ENCODE results near the gene HABP2.

Gene HABP2

DNA sequence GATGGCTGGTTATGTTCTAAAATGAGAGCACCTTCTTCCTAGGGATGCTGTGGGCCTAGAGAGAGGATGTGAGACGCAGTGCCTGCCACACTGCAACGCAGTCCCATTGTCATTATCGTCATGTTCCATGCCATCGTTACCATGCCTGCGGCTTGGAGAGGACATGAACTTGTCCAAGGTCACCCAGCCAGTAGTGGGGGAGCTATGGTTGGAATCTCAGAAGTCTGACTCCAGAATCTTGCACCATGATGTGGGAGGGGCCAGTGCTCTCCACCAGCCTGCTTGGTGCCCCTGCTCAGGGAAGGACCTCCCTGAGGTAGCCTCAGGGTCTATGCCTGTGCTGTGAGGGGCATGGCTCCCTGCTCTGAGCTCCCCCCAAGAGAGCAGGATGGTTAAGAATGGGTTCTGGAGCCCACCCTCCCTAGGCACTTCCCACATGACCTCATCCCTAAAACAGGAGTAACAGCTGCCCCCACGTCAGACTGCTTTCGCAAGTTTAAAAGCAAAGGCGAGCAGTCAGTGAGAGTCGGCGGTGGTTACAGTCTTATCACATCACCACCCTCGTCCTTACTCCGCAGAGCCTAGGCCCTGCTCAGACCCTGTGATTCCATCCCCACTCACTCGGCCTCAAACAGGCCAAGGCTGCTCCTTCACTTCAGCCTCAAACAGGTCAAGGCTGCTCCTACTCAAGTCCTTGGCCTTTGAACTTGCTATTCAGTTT, 50.4 kb downstream of the HABP2 start:
- H3F3A ChIP-seq (ENCODE audit: insufficient read depth) = no peaks in the 10 kb centered on the region
- H3K9me2 ChIP-seq (replicated peaks; ENCODE audit: insufficient read depth, low read length) = no peaks in the 10 kb centered on the region
- H3K4me3 ChIP-seq (ENCODE audit: insufficient read depth, low read length, poor library complexity, severe bottlenecking) = no peak overlapping the region
- no peaks in the 10 kb centered on the region for H3K79me2 ChIP-seq (ENCODE audit: insufficient read depth, low read length)
- TF ChIP-seq, protein P1, sequence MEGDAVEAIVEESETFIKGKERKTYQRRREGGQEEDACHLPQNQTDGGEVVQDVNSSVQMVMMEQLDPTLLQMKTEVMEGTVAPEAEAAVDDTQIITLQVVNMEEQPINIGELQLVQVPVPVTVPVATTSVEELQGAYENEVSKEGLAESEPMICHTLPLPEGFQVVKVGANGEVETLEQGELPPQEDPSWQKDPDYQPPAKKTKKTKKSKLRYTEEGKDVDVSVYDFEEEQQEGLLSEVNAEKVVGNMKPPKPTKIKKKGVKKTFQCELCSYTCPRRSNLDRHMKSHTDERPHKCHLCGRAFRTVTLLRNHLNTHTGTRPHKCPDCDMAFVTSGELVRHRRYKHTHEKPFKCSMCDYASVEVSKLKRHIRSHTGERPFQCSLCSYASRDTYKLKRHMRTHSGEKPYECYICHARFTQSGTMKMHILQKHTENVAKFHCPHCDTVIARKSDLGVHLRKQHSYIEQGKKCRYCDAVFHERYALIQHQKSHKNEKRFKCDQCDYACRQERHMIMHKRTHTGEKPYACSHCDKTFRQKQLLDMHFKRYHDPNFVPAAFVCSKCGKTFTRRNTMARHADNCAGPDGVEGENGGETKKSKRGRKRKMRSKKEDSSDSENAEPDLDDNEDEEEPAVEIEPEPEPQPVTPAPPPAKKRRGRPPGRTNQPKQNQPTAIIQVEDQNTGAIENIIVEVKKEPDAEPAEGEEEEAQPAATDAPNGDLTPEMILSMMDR (IDR thresholded peaks at IDR 0.05; ENCODE audit: insufficient read depth, low read length, poor library complexity, severe bottlenecking) = no peak
- H3K27me3 ChIP-seq (ENCODE audit: low read length) = no peaks in the 10 kb centered on the region
- no peak overlapping the region for H3K9ac ChIP-seq (ENCODE audit: low read length)
- no peaks in the 10 kb centered on the region for H3K36me3 ChIP-seq (ENCODE audit: low read length)
- no peak overlapping the region for H3K27ac ChIP-seq (ENCODE audit: low read depth, low read length)
- H3K4me2 ChIP-seq (ENCODE audit: low read depth, low read length, poor library complexity, severe bottlenecking) = no peak overlapping the region
- no peak overlapping the region for H2AFZ ChIP-seq (ENCODE audit: low read depth, low read length, severe bottlenecking)
- no peaks in the 10 kb centered on the region for H4K20me1 ChIP-seq (ENCODE audit: low read depth, low read length)
- H3K9me3 ChIP-seq (ENCODE audit: insufficient read depth, low read length) = no peaks in the 10 kb centered on the region

DNA sequence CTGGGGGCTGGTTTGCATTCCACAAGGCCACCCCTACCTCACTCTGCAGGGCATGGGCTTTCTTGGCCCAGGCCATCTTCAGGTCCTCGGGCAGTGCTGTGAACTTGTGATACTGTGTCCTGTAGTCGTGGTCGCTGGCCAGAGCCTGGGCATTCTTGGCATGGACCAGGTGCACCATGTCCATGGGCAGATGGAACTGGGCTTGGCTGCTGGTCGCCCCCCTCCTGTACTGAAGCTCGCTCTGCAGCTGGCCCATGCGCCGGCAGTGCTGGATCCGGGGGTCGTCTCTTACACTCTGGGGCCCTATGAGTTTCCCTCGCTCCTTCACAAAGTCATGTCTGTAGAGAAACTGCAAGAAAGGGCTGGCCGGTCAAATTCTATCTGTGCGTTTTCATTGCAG, 51.7 kb downstream of the HABP2 start:
- Histone ChIP-seq H3K79me2 (ENCODE audit: insufficient read depth, low read length) (no peaks in the 10 kb centered on the region), H3K36me3 (ENCODE audit: low read length) (no peaks in the 10 kb centered on the region), H2AFZ (ENCODE audit: low read depth, low read length, severe bottlenecking) (no peak overlapping the region), H3K27ac (ENCODE audit: low read depth, low read length) (no peak overlapping the region), H4K20me1 (ENCODE audit: low read depth, low read length) (no peaks in the 10 kb centered on the region), H3F3A (ENCODE audit: insufficient read depth) (no peaks in the 10 kb centered on the region), H3K9ac (ENCODE audit: low read length) (no peak overlapping the region), H3K27me3 (ENCODE audit: low read length) (no peaks in the 10 kb centered on the region), H3K9me3 (ENCODE audit: insufficient read depth, low read length) (no peaks in the 10 kb centered on the region), H3K4me2 (ENCODE audit: low read depth, low read length, poor library complexity, severe bottlenecking) (no peak overlapping the region), H3K4me3 (ENCODE audit: insufficient read depth, low read length, poor library complexity, severe bottlenecking) (no peak overlapping the region), H3K9me2 (replicated peaks; ENCODE audit: insufficient read depth, low read length) (no peaks in the 10 kb centered on the region)
- TF ChIP-seq, protein P1 (IDR thresholded peaks at IDR 0.05; ENCODE audit: insufficient read depth, low read length, poor library complexity, severe bottlenecking) = no peak
- no peak for TF ChIP-seq EZH2phosphoT487 (conservative IDR thresholded peaks at IDR 0.05; ENCODE audit: low read length)

DNA sequence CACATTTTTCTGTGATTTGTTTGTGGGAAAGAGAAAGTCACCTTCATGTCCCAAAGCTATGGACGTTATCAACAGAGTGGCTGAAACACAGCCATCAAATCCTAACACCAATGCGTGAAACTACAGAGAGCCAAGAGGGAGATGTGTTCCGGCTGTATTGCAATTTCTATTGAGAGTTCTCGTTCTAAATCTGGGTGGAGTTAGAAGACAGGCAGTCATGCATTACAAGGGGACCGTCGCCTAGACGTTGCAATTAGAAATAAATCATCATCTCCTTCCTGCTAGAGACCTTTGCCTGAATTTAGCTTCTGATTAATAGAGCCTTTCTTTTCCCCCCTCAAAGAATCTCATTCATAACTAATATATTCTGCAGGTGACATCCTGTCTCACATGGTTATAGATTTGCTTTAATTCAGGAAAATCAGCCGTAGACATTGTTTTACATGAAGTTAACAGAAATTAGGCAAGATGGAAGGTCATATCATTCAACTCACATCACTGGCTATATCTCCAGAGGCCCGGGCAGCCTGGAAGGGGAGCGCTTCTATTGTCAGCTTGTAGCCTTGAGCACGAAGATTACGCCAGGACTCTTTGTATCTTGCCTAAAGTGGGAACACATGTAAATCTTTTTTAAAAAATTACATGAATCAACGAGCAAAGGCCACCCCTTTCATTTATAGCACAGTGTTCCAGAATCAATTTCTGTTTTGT, 52.6 kb downstream of the HABP2 start:
- no peaks in the 10 kb centered on the region for H3K9me2 ChIP-seq (replicated peaks; ENCODE audit: insufficient read depth, low read length)
- no peaks in the 10 kb centered on the region for H3K79me2 ChIP-seq (ENCODE audit: insufficient read depth, low read length)
- TF ChIP-seq EZH2phosphoT487 (conservative IDR thresholded peaks at IDR 0.05; ENCODE audit: low read length) = no peak
- TF ChIP-seq, protein P1 (IDR thresholded peaks at IDR 0.05; ENCODE audit: insufficient read depth, low read length, poor library complexity, severe bottlenecking) = no peak
- no peak overlapping the region for H3K27ac ChIP-seq (ENCODE audit: low read depth, low read length)
- no peaks in the 10 kb centered on the region for H4K20me1 ChIP-seq (ENCODE audit: low read depth, low read length)
- no peaks in the 10 kb centered on the region for H3K9me3 ChIP-seq (ENCODE audit: insufficient read depth, low read length)
- H2AFZ ChIP-seq (ENCODE audit: low read depth, low read length, severe bottlenecking) = no peak overlapping the region
- no peaks in the 10 kb centered on the region for H3K36me3 ChIP-seq (ENCODE audit: low read length)
- H3K27me3 ChIP-seq (ENCODE audit: low read length) = no peaks in the 10 kb centered on the region
- no peak overlapping the region for H3K4me2 ChIP-seq (ENCODE audit: low read depth, low read length, poor library complexity, severe bottlenecking)
- no peak overlapping the region for H3K4me3 ChIP-seq (ENCODE audit: insufficient read depth, low read length, poor library complexity, severe bottlenecking)
- no peaks in the 10 kb centered on the region for H3F3A ChIP-seq (ENCODE audit: insufficient read depth)
- no peak overlapping the region for H3K9ac ChIP-seq (ENCODE audit: low read length)
